A673 (cell line): Measurements from ENCODE around the gene SOX10.

Experiments used
- EZH2 ChIP-seq: fragments of 200-600 bp; sonication (generic); IDR thresholded peaks from 2 replicates; pipeline ENCODE4 v1.6.1; 2017; ENCODE audit warnings: borderline replicate concordance, low read depth, mild to moderate bottlenecking, mixed read lengths, antibody characterized with exemption, low read length; ENCODE audit not compliant: poor library complexity, severe bottlenecking
- TF ChIP-seq, protein P1 (sequence below): fragments of 300-800, 200-600 bp; sonication (generic); conservative IDR thresholded peaks from 2 replicates; pipeline ENCODE4 v1.5.1; 2017; ENCODE audit warnings: low read depth, mild to moderate bottlenecking, antibody characterized with exemption, low read length, moderate library complexity, mixed read lengths

GRCh38 chr22:37930270-37930951 lies 53.9 kb downstream of the SOX10 start:
- no peak for TF ChIP-seq EZH2
- TF ChIP-seq, protein P1, sequence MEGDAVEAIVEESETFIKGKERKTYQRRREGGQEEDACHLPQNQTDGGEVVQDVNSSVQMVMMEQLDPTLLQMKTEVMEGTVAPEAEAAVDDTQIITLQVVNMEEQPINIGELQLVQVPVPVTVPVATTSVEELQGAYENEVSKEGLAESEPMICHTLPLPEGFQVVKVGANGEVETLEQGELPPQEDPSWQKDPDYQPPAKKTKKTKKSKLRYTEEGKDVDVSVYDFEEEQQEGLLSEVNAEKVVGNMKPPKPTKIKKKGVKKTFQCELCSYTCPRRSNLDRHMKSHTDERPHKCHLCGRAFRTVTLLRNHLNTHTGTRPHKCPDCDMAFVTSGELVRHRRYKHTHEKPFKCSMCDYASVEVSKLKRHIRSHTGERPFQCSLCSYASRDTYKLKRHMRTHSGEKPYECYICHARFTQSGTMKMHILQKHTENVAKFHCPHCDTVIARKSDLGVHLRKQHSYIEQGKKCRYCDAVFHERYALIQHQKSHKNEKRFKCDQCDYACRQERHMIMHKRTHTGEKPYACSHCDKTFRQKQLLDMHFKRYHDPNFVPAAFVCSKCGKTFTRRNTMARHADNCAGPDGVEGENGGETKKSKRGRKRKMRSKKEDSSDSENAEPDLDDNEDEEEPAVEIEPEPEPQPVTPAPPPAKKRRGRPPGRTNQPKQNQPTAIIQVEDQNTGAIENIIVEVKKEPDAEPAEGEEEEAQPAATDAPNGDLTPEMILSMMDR: no peak; the same call in 1 of the 2 replicates
